ENCODE measurements around the gene IQGAP2. TPM values are rescaled to one million over a fixed set of nuclear protein-coding genes. Genes with fewer than 3 reads are reported as not detected.

The IQGAP2 gene
- total RNA-seq, 1 donor = 0.36 TPM

GRCh38 chr5:76526950-76527583 lies 124.0 kb downstream of the IQGAP2 start:
- Histone ChIP-seq H3K79me2 (ENCODE audit: insufficient read depth, low read length) (no peaks in the 10 kb centered on the region), H3K27me3 (ENCODE audit: insufficient read depth, low read length) (no peaks in the 10 kb centered on the region), H3K4me2 (ENCODE audit: insufficient read depth, low read length) (no peak overlapping the region), H3K27ac (ENCODE audit: low read depth, low read length) (no peak overlapping the region), H4K20me1 (ENCODE audit: insufficient read depth, low read length) (no peaks in the 10 kb centered on the region), H3K9me3 (ENCODE audit: low read depth, low read length) (no peaks in the 10 kb centered on the region), H3K4me1 (ENCODE audit: insufficient read depth, low read length) (no peaks in the 10 kb centered on the region), H2AFZ (ENCODE audit: low read length) (no peak overlapping the region), H3K36me3 (ENCODE audit: insufficient read depth, low read length) (no peaks in the 10 kb centered on the region), H3K4me3 (ENCODE audit: insufficient read depth, low read length) (no peak overlapping the region)
- TF ChIP-seq CTCF (IDR thresholded peaks at IDR 0.05; ENCODE audit: extremely low read depth, low read depth, low read length) = no peak
- no peak for DNase-seq (ENCODE audit: insufficient read length, low spot score, missing footprints)

- Histone ChIP-seq H3K79me2 (ENCODE audit: insufficient read depth, low read length) (no peaks in the 10 kb centered on the region), H3K27me3 (ENCODE audit: insufficient read depth, low read length) (no peaks in the 10 kb centered on the region), H3K4me1 (ENCODE audit: insufficient read depth, low read length) (no peaks in the 10 kb centered on the region), H3K36me3 (ENCODE audit: insufficient read depth, low read length) (no peaks in the 10 kb centered on the region), H2AFZ (ENCODE audit: low read length) (no peak overlapping the region), H4K20me1 (ENCODE audit: insufficient read depth, low read length) (no peaks in the 10 kb centered on the region), H3K27ac (ENCODE audit: low read depth, low read length) (no peak overlapping the region), H3K4me3 (ENCODE audit: insufficient read depth, low read length) (no peak overlapping the region), H3K4me2 (ENCODE audit: insufficient read depth, low read length) (no peak overlapping the region), H3K9me3 (ENCODE audit: low read depth, low read length) (no peaks in the 10 kb centered on the region)
- no peak for TF ChIP-seq CTCF (IDR thresholded peaks at IDR 0.05; ENCODE audit: extremely low read depth, low read depth, low read length)
- no peak for DNase-seq (ENCODE audit: insufficient read length, low spot score, missing footprints)
Measured at GRCh38 chr5:76527685-76528161, 124.6 kb downstream of the IQGAP2 start.

- Histone ChIP-seq H3K4me1 (ENCODE audit: insufficient read depth, low read length) (no peaks in the 10 kb centered on the region), H3K4me2 (ENCODE audit: insufficient read depth, low read length) (no peak overlapping the region), H3K4me3 (ENCODE audit: insufficient read depth, low read length) (no peak overlapping the region), H4K20me1 (ENCODE audit: insufficient read depth, low read length) (no peaks in the 10 kb centered on the region), H2AFZ (ENCODE audit: low read length) (no peak overlapping the region), H3K27me3 (ENCODE audit: insufficient read depth, low read length) (no peaks in the 10 kb centered on the region), H3K36me3 (ENCODE audit: insufficient read depth, low read length) (no peaks in the 10 kb centered on the region), H3K79me2 (ENCODE audit: insufficient read depth, low read length) (no peaks in the 10 kb centered on the region), H3K9me3 (ENCODE audit: low read depth, low read length) (no peaks in the 10 kb centered on the region), H3K27ac (ENCODE audit: low read depth, low read length) (no peak overlapping the region)
- no peak for TF ChIP-seq CTCF (IDR thresholded peaks at IDR 0.05; ENCODE audit: extremely low read depth, low read depth, low read length)
- DNase-seq (ENCODE audit: insufficient read length, low spot score, missing footprints) = no peak
Measured at GRCh38 chr5:76528547-76529331, 125.7 kb downstream of the IQGAP2 start.

All from osteoblast (primary cell).